Glomerular endothelial cell (primary cell): ENCODE results near the gene SEC22A. TPM values are rescaled to one million over a fixed set of nuclear protein-coding genes. Genes with fewer than 3 reads are reported as not detected.
"Not testable (repeated sequence)": the region's sequence is repeated elsewhere in the genome, so short reads cannot be mapped to it uniquely, and the experiment has no call there.

Source experiments
- DNase-seq: peaks from one replicate; pipeline ENCODE4 v3.0.0-alpha.2; 2011; ENCODE audit warnings: low read depth, low spot score; ENCODE audit errors: extremely low read depth
- total RNA-seq: library from RNA; depleted of rRNA; stranded (reverse); fragments of >200 nt; gene quantifications from 2 replicates; pipeline ENCODE4 v1.2.3, GENCODE V29; 2015

SEC22A gene
- total RNA-seq, 1 donor from 2014 or later: 37.0 TPM

GRCh38 chr3:123169492-123169929, 32.2 kb upstream of the SEC22A start:
- DNase-seq: no peak

- DNase-seq: no peak
These were observed 31.8 kb upstream of the SEC22A start for GRCh38 chr3:123169930-123170329.

GRCh38 chr3:123180791-123181190, 21.0 kb upstream of the SEC22A start:
- no peak for DNase-seq

DNA sequence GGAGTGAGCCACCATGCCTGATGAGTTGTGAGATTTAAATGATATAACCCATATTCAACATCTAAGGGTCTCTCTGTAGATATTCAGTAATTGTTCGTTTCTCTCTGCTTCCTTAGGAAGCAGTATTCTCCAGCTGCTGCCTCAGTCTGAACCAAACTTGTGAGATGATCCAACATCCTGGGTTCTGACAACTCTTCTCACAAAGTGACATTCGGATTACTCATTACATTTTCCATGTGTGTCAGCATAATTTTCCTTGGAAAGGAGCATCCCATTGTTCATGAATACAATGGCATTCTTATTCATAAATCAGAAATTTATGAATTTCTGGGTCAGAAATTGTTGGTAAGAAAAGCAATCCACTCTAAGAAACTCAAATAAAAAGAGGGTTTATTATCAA, 15.0 kb upstream of the SEC22A start:
- DNase-seq: no peak

- DNase-seq: no peak
These were observed 13.7 kb upstream of the SEC22A start for GRCh38 chr3:123188058-123188457.

- no peak for DNase-seq
These were observed 8.2 kb upstream of the SEC22A start for GRCh38 chr3:123193448-123194101.

DNA sequence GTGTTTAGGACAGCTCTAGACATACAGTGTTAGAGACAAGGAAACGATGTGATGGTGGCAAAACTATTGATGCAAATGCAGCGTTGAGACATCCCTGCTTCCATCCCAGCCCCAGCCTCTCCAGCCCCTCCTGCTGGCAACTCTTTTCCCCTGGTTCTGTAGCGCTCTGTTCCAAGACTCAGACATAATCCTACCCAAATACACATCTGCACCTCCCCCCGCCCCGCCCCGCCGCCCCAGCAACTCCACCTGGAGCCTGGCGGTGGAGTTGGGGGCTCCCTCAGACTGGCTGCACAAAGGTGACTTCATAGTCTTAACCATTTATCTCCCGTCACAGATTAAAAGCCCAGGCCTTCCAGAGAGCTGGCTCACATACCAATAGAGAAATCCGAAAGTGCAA, 7.2 kb upstream of the SEC22A start:
- no peak for DNase-seq

DNA sequence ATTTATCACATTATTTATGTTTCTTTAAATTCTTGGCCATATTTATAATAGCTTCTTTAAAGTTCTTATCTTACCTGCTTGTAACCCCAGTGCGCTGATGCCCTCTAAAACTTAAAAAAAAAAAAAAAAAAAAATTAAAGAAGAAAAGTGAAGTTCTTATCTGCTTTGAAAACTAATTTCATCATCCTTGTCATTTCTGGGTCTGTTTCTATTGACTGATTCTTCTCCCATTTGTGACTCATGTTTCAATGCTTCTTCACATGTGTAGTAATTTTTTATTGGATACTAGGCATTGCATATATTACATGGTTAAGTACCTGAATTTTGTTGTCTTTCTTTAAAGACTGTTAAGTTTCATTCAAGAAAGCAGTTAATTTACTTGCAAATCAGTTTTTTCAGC, 3.4 kb upstream of the SEC22A start:
- DNase-seq: no peak

GRCh38 chr3:123201223-123201556, 553 bp upstream of the SEC22A start:
- DNase-seq: no peak

- no peak for DNase-seq
These were observed 708 bp downstream of the SEC22A start for GRCh38 chr3:123202451-123202850.

DNA sequence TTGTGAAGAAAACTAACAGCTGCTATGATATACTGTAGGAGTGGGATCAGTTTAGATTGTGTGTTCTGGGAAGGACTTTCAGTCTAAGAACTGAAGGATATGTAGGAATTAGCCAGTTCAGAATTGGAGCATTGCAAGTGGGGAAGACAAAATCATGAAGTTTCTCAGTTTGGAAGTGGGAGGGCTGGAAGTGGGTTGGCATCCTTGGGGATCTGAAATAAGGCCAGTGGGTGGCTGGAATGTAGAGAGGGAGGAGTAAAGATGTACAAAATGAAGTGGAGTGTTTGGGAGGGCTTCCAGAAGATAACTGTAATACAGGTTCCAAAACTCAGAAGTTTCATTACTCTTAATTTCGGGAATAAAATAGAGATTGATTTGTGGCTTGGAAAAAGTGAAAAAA, 17.2 kb downstream of the SEC22A start:
- DNase-seq: no peak

DNA sequence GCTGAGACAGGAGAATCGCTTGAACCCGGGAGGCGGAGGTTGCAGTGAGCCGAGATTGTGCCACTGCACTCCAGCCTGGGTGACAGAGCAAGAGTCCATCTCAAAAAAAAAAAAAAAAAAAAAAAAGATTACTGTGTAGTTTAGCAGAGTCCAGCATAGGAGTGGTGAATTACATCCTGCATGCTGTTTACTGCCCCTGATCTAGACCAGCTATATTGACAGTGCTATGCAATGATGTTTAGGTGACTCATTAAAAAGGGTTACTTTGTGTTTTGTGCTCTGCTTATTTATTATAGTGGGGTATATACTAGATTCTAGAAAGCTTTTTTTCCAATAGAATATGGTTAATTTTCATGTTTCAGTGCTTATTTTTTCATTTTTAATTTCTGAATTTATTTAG, 19.6 kb downstream of the SEC22A start:
- DNase-seq: not testable (repeated sequence)

DNA sequence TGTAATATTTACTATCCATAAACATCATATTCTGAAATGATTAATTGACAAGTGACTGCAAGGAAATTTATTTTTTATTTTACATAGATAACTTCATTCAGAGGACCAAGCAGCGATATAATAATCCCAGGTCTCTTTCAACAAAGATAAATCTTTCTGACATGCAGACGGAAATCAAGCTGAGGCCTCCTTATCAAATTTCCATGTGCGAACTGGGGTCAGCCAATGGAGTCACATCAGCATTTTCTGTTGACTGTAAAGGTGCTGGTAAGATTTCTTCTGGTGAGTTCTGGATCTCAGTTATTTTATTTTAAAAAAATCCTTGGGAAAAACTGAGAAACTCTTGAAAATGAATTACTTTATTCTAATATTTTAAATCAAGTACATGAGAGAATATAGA, 23.3 kb downstream of the SEC22A start:
- DNase-seq: no peak

GRCh38 chr3:123226549-123226948, 24.8 kb downstream of the SEC22A start:
- no peak for DNase-seq

- DNase-seq: no peak
These were observed 27.4 kb downstream of the SEC22A start for GRCh38 chr3:123229145-123229544.

GRCh38 chr3:123236902-123237301, 35.2 kb downstream of the SEC22A start:
- DNase-seq: no peak

DNA sequence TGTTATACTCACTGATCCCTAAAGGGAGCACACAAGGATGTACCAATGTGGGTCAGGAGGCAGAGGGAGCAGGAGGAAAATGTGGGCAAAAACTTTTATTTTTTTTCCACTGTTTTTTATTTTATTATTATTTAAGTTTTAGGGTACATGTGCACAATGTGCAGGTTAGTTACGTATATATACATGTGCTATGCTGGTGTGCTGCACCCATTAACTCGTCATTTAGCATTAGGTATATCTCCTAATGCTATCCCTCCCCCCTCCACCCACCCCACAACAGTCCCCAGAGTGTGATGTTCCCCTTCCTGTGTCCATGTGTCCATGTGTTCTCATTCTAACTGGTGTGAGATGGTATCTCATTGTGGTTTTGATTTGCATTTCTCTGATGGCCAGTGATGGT, 37.4 kb downstream of the SEC22A start:
- not testable (repeated sequence) for DNase-seq

DNA sequence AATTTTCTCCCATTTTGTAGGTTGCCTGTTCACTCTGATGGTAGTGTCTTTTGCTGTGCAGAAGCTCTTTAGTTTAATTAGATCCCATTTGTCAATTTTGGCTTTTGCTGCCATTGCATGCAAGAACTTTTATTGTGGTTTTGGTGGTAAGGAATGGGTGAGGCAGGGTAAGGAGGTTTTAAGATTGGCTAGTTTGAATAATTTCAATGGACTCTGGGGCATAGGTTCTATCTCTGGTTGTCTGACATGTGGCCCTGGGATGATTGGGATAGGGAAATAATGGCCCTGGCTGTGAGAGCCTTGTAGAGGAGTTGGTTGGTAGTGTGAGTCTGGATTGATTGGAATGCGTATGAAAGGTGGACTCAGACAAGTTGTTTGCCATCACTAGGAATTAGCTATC, 38.0 kb downstream of the SEC22A start:
- DNase-seq: no peak

DNA sequence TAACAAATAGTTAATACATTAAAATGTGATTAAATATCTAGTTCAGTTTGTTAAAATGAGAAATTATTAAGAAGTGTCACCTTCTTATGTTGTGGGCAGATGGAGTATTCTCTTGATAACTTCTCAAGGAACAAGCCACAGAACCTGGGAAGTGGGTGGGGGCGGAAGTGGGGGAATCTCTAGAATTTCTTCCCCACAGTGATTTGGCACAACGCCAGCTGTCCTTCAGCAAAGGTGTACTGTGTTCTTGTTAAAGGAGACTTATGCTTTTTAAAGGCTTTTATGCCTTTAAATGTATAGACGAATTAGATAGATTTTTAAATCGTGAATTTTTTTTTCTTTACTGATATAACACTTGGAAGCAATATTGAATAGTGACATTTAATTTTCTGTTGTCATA, 42.4 kb downstream of the SEC22A start:
- no peak for DNase-seq

DNA sequence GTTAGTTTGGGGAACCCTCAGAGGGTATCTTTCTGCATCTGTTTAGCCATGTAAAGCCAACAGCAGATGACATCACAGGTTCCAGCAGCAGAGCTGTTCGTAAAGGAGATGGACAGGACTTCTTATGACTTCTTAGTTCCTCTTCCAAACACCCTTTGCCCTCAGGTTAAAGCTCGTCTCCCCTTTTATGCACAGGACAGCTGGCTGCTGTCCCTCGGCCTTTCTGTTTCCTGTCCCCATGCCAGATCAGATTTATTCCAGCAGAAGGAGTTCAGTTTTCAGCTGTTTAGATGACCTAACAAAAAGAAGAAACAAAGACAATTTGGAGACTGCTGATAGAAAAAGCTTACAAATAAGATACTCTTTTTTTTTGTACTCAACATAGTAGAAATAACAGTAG, 45.1 kb downstream of the SEC22A start:
- no peak for DNase-seq

- DNase-seq: no peak
These were observed 54.5 kb downstream of the SEC22A start for GRCh38 chr3:123256256-123256655.

DNA sequence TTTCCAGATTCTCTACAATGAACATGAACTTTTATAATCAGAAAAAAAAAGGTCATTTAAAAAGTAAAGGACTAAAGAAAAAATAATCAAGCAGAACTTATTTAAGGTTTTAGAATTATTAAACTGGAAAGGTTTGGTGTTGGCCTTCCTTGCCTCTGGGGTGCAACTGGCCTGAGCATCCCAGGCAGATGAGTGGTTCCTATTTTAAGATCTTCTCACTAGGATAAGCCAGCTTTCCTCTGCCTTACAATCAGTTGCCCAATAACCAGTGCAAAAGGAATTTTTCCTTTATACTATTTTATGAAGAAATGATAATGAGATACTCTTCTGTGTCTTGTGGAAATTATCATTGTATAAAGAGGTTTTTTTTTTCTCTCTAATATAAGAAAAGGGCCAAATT, 56.6 kb downstream of the SEC22A start:
- DNase-seq: no peak

GRCh38 chr3:123258811-123259420, 57.2 kb downstream of the SEC22A start:
- DNase-seq: peak; percentile 34
